ENCODE data around the gene CGNL1. TPM values are rescaled to one million over a fixed set of nuclear protein-coding genes. Genes with fewer than 3 reads are reported as not detected.

CGNL1 gene
- total RNA-seq, 4 donors from 2014 or later, result 9.6 to 21.3 (median 13.1) TPM

DNA sequence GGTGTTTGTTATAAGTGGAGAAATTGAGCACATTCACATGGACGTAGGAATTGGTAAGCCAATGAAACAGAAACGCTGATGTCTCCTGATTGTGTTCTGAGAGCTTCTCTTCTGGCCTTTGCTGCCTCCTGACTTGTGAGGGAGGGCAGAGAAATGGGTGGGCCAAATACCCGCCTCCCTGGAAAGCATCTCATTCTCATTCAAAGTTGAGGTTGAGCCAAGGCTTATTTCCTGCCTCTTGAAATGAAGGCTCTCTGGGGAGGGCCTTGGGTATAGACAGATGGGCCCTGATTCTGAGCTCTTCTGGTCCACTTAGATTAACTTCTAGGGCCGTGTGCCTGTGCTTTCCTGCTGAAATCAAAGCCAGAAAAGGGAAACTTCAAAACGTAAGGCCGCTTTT lies 158.0 kb downstream of the CGNL1 start:
- H3K4me1 ChIP-seq, result peaks cover 7 to 35% (median 28%) of the 10 kb centered on the region in 4 donors
- no peak for DNase-seq (ENCODE audit: extremely low spot score)
- WGBS, result 61% methylated on average over 6 of the region's 6 CpGs
- TF ChIP-seq EP300 (IDR thresholded peaks at IDR 0.05), result no peak
- TF ChIP-seq POLR2AphosphoS5 (IDR thresholded peaks at IDR 0.05), result no peak
- no peaks in the 10 kb centered on the region for H3K36me3 ChIP-seq
- no peak overlapping the region for H3K4me3 ChIP-seq
- H3K9me3 ChIP-seq, result no peaks in the 10 kb centered on the region
- no peaks in the 10 kb centered on the region for H3K27me3 ChIP-seq
- no peak overlapping the region for H3K27ac ChIP-seq (replicated peaks in 1 of 4)
- intact Hi-C loops (cut with DNase I), result no loop called here

GRCh38 chr15:57537072-57537471 lies 160.8 kb downstream of the CGNL1 start:
- no peak for DNase-seq (ENCODE audit: extremely low spot score)
- Histone ChIP-seq H3K36me3 (peaks cover 0 to 5% (median 0%) of the 10 kb centered on the region in 4 donors), H3K4me1 (peaks cover 7 to 35% (median 30%) of the 10 kb centered on the region in 4 donors), H3K27ac (replicated peaks in 1 of 4) (no peak overlapping the region), H3K9me3 (no peaks in the 10 kb centered on the region), H3K27me3 (no peaks in the 10 kb centered on the region), H3K4me3 (no peak overlapping the region)
- 83% methylated on average over 6 of the region's 7 CpGs for WGBS
- intact Hi-C loops (cut with DNase I), result no loop called here
- TF ChIP-seq EP300 (IDR thresholded peaks at IDR 0.05), result no peak
- TF ChIP-seq POLR2AphosphoS5 (IDR thresholded peaks at IDR 0.05), result no peak
- TF ChIP-seq POLR2A (IDR thresholded peaks at IDR 0.05; ENCODE audit: low read depth), result no peak
- TF ChIP-seq, protein P1, sequence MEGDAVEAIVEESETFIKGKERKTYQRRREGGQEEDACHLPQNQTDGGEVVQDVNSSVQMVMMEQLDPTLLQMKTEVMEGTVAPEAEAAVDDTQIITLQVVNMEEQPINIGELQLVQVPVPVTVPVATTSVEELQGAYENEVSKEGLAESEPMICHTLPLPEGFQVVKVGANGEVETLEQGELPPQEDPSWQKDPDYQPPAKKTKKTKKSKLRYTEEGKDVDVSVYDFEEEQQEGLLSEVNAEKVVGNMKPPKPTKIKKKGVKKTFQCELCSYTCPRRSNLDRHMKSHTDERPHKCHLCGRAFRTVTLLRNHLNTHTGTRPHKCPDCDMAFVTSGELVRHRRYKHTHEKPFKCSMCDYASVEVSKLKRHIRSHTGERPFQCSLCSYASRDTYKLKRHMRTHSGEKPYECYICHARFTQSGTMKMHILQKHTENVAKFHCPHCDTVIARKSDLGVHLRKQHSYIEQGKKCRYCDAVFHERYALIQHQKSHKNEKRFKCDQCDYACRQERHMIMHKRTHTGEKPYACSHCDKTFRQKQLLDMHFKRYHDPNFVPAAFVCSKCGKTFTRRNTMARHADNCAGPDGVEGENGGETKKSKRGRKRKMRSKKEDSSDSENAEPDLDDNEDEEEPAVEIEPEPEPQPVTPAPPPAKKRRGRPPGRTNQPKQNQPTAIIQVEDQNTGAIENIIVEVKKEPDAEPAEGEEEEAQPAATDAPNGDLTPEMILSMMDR (IDR thresholded peaks at IDR 0.05), result no peak

DNA sequence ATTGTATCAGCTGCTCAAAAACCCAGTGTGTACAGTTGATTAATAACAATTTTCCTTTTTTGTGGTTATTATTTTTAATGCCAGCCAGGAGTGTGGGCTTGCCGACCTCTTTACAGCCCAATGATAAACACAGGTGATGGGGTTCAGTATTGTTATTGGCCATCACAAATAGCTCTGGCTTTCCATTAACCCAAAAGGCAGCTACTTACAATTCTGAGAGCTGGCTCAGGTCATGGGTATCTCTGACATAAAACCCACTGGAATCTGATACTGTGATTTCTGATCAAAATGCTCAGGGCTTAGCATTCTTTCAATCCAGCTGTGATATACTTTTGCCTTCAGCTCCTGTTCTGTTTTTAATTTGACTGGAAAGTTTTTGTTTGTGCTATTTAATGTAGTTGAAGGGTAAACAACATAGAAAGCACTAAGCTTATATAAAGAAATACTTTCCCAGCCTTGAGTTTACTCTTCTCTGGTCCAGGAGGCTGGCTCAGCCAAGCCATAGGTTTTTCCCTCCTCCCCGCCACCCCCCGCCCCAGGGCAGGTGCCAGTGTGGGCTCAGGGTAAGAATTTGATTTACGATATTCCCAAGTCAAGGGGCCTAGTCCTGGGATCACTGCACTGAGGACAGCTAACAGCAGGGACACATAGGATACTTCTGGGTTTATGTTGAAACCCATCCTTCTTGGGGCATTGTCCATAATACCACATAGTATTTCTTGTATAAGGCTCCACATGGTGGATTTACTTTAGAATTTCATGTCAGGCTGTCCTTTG lies 161.4 kb downstream of the CGNL1 start:
- H3K27ac ChIP-seq (replicated peaks in 1 of 4), result no peak overlapping the region
- H3K27me3 ChIP-seq, result no peaks in the 10 kb centered on the region
- peaks cover 7 to 31% (median 27%) of the 10 kb centered on the region in 4 donors for H3K4me1 ChIP-seq
- WGBS, result 86% methylated on average over 4 of the region's 4 CpGs
- no peak overlapping the region for H3K4me3 ChIP-seq
- no peak for DNase-seq (ENCODE audit: extremely low spot score)
- H3K36me3 ChIP-seq, result peaks cover 0 to 5% (median 0%) of the 10 kb centered on the region in 4 donors
- intact Hi-C loops (cut with DNase I), result no loop called here
- H3K9me3 ChIP-seq, result no peaks in the 10 kb centered on the region
- TF ChIP-seq EP300 (IDR thresholded peaks at IDR 0.05), result no peak

- H3K27ac ChIP-seq (replicated peaks in 1 of 4), result no peak overlapping the region
- no peaks in the 10 kb centered on the region for H3K27me3 ChIP-seq
- peaks cover 0 to 5% (median 0%) of the 10 kb centered on the region in 4 donors for H3K36me3 ChIP-seq
- TF ChIP-seq EP300 (IDR thresholded peaks at IDR 0.05) (no peak), POLR2A (IDR thresholded peaks at IDR 0.05; ENCODE audit: low read depth) (no peak), POLR2AphosphoS5 (IDR thresholded peaks at IDR 0.05) (no peak)
- TF ChIP-seq, protein P1 (IDR thresholded peaks at IDR 0.05), result no peak
- no peaks in the 10 kb centered on the region for H3K9me3 ChIP-seq
- no peak for DNase-seq (ENCODE audit: extremely low spot score)
- H3K4me3 ChIP-seq, result no peak overlapping the region
- intact Hi-C loops (cut with DNase I), result no loop called here
- peaks cover 7 to 26% (median 21%) of the 10 kb centered on the region in 4 donors for H3K4me1 ChIP-seq
Measured at GRCh38 chr15:57538265-57538529, 161.9 kb downstream of the CGNL1 start.

DNA sequence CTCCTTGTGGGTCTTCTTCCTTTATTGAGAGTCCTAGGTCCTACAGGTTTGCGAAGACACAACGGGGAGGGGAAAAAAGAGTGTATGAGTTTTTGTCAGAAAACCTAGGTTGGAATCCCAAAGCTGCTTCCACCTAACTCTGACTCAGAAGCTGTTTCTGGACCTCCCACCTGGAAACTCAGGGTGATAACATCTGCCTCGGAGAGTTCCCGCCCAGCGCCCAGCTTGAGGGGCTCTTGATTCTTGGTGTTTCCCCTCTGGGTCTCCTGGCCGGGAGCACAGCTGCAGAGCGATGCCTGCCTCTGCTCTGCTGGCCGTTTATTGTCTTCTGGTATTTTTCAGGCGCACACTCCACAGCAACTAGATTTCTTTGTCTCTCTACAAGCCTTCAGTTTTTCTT lies 162.5 kb downstream of the CGNL1 start:
- WGBS, result 94% methylated on average over 9 of the region's 9 CpGs
- TF ChIP-seq, protein P1 (IDR thresholded peaks at IDR 0.05), result no peak
- no peak for TF ChIP-seq EP300 (IDR thresholded peaks at IDR 0.05)
- TF ChIP-seq POLR2AphosphoS5 (IDR thresholded peaks at IDR 0.05), result no peak
- H3K9me3 ChIP-seq, result no peaks in the 10 kb centered on the region
- intact Hi-C loops (cut with DNase I), result no loop called here
- H3K27me3 ChIP-seq, result no peaks in the 10 kb centered on the region
- no peak for DNase-seq (ENCODE audit: extremely low spot score)
- peaks cover 0 to 5% (median 0%) of the 10 kb centered on the region in 4 donors for H3K36me3 ChIP-seq
- no peak overlapping the region for H3K27ac ChIP-seq (replicated peaks in 1 of 4)
- H3K4me1 ChIP-seq, result peaks cover 5 to 20% (median 15%) of the 10 kb centered on the region in 4 donors
- no peak overlapping the region for H3K4me3 ChIP-seq

- H3K4me3 ChIP-seq, result no peak overlapping the region
- DNase-seq (ENCODE audit: extremely low spot score), result no peak
- no peaks in the 10 kb centered on the region for H3K27me3 ChIP-seq
- 82% methylated on average over 3 of the region's 3 CpGs for WGBS
- TF ChIP-seq POLR2AphosphoS5 (IDR thresholded peaks at IDR 0.05) (no peak), EP300 (IDR thresholded peaks at IDR 0.05) (no peak), POLR2A (IDR thresholded peaks at IDR 0.05; ENCODE audit: low read depth) (no peak)
- TF ChIP-seq, protein P1 (IDR thresholded peaks at IDR 0.05), result no peak
- H3K9me3 ChIP-seq, result no peaks in the 10 kb centered on the region
- H3K36me3 ChIP-seq, result peaks cover 0 to 15% (median 10%) of the 10 kb centered on the region in 4 donors
- no peak overlapping the region for H3K27ac ChIP-seq (replicated peaks in 1 of 4)
- intact Hi-C loops (cut with DNase I), result no loop called here
- peaks cover 0 to 14% (median 4%) of the 10 kb centered on the region in 4 donors for H3K4me1 ChIP-seq
Measured at GRCh38 chr15:57540211-57540610, 163.9 kb downstream of the CGNL1 start.

All from esophagus muscularis mucosa (tissue), 4 donors.